K562 (cell line): ENCODE results near the gene DDX54. TPM values are rescaled to one million over a fixed set of nuclear protein-coding genes. Genes with fewer than 3 reads are reported as not detected.

Experiments
- ATAC-seq: fragments of 200-7000 bp; cut with Tn5 transposase; 3 replicates; pipeline ENCODE4 v1.9.1; 2020; ENCODE audit warnings: moderate library complexity
- BruUV-seq: library from RNA; stranded (reverse); fragments of 400-500 nt; replicated peaks from 2 replicates; lab custom pipeline; 2021; lab: Mats Ljungman, UMichigan
- CTCF ChIA-PET: fragments of 300-600 bp; formaldehyde crosslinking; extraction: SDS; loops from one replicate; lab custom pipeline; 2021; ENCODE audit warnings: low intra/inter-chr PET ratio; lab: Yijun Ruan, JAX
- POLR2A ChIA-PET: fragments of 300-600, 350-650 bp; sonication (Branson Sonifier 250); formaldehyde crosslinking; extraction: SDS; loops from one replicate; lab custom pipeline; 2021; ENCODE audit warnings: antibody characterized with exemption, inconsistent platforms; lab: Yijun Ruan, JAX
- DNase-seq, 4 experiments: peaks; one replicate each; pipeline versions ENCODE4 v3.0.0 to v3.0.0-alpha.2; 2011 to 2018; ENCODE audit warnings: low spot score in 3 of 4, mixed read lengths in 3 of 4; ENCODE audit errors: extremely low read depth in 1 of 4
- FAIRE-seq: peaks from 2 replicates; lab custom pipeline; 2011; peaks lifted over from hg19 to GRCh38; lab: Jason Lieb, UNC
- H2AFZ ChIP-seq: 2 replicates; pipeline ENCODE4 v1.6.0; 2011; ENCODE audit warnings: low read depth, low read length, control low read depth, inconsistent platforms
- H3K27ac ChIP-seq: fragments of 200-600 bp; 3 replicates; pipeline ENCODE4 v1.8.0; 2011; ENCODE audit warnings: low read depth, mild to moderate bottlenecking, control low read depth, inconsistent platforms, low read length, moderate library complexity, mixed read lengths; ENCODE audit errors: extremely low read depth
- H3K27me3 ChIP-seq, 2 experiments: fragments of 300-600 bp in 1 of 2; 2 replicates in 1 of 2; 3 replicates in 1 of 2; pipeline versions ENCODE4 v1.6.0 to v1.8.0; 2011; ENCODE audit warnings: inconsistent platforms in 2 of 2, low read length in 2 of 2, mild to moderate bottlenecking in 1 of 2, mixed read lengths in 1 of 2, moderate library complexity in 1 of 2; ENCODE audit not compliant: control insufficient read depth in 2 of 2, insufficient read depth in 2 of 2
- H3K36me3 ChIP-seq: fragments of 300-600 bp; 3 replicates; pipeline ENCODE4 v1.8.0; 2011; ENCODE audit warnings: mild to moderate bottlenecking, low read length, inconsistent platforms; ENCODE audit not compliant: control insufficient read depth, insufficient read depth
- H3K4me1 ChIP-seq, 2 experiments: fragments of 200-600 bp in 1 of 2; replicated peaks in 1 of 2; 2 replicates in 1 of 2; 3 replicates in 1 of 2; pipeline versions ENCODE4 v1.5.1 to v1.8.0; 2011; ENCODE audit warnings: inconsistent platforms in 2 of 2, low read length in 2 of 2, mild to moderate bottlenecking in 1 of 2, mixed read lengths in 1 of 2, moderate library complexity in 1 of 2; ENCODE audit not compliant: control insufficient read depth in 2 of 2, insufficient read depth in 2 of 2
- H3K4me2 ChIP-seq: 2 replicates; pipeline ENCODE4 v1.6.1; 2011; ENCODE audit warnings: low read length, control low read depth, inconsistent platforms, mixed read lengths; ENCODE audit not compliant: insufficient read depth
- H3K4me3 ChIP-seq: fragments of 200-600 bp; sonication (generic), shearing (Covaris generic); 2 replicates; pipeline ENCODE4 v1.5.1; 2016; ENCODE audit warnings: control low read depth, inconsistent platforms
- H3K79me2 ChIP-seq: fragments of 200-600 bp; 3 replicates; pipeline ENCODE4 v1.8.0; 2011; ENCODE audit warnings: low read length, inconsistent platforms; ENCODE audit not compliant: control insufficient read depth, insufficient read depth
- H3K9ac ChIP-seq, 2 experiments: 2 replicates each; pipeline versions ENCODE4 v1.6.0 to v1.6.1; 2011; ENCODE audit warnings: low read depth in 2 of 2, low read length in 2 of 2, control low read depth in 1 of 2, inconsistent platforms in 1 of 2, mild to moderate bottlenecking in 1 of 2, mixed read lengths in 1 of 2; ENCODE audit not compliant: insufficient read depth in 1 of 2
- H3K9me1 ChIP-seq: one replicate; pipeline ENCODE4 v1.6.0; 2011; ENCODE audit warnings: inconsistent platforms, mild to moderate bottlenecking, low read length, moderate library complexity; ENCODE audit not compliant: control insufficient read depth, insufficient read depth
- H3K9me3 ChIP-seq: replicated peaks from 2 replicates; pipeline ENCODE4 v1.5.1; 2011; ENCODE audit warnings: low read depth, low read length, inconsistent platforms; ENCODE audit not compliant: control insufficient read depth, insufficient read depth
- H4K20me1 ChIP-seq: replicated peaks from 2 replicates; pipeline ENCODE4 v1.6.1; 2011; ENCODE audit warnings: low read length, inconsistent platforms, mixed read lengths; ENCODE audit not compliant: control insufficient read depth, insufficient read depth
- DMBX1 ChIP-seq: fragments of 250-450 bp; sonication (Bioruptor Pico); IDR thresholded peaks from 2 replicates; pipeline ENCODE4 v1.8.0; 2022; ENCODE audit warnings: inconsistent platforms, mild to moderate bottlenecking, moderate library complexity, borderline replicate concordance
- E4F1 ChIP-seq: fragments of 250-450 bp; sonication (Bioruptor Pico); IDR thresholded peaks from 2 replicates; pipeline ENCODE4 v1.5.0; 2021; ENCODE audit warnings: mild to moderate bottlenecking, borderline replicate concordance
- ETV5 ChIP-seq: sonication (generic); formaldehyde crosslinking; IDR thresholded peaks from 2 replicates; pipeline ENCODE4 v1.4.0; 2020; ENCODE audit warnings: low read depth, mild to moderate bottlenecking, missing genetic modification reagents
- HNRNPL ChIP-seq: fragments of 200-400 bp; formaldehyde crosslinking; IDR thresholded peaks from 2 replicates; pipeline ENCODE4 v1.6.1; 2017; ENCODE audit warnings: low read depth, mild to moderate bottlenecking, low read length
- MTA1 ChIP-seq: fragments of 450-650 bp; IDR thresholded peaks from 2 replicates; pipeline ENCODE4 v1.6.1; 2017; ENCODE audit warnings: borderline replicate concordance
- MXI1 ChIP-seq: IDR thresholded peaks from 2 replicates; pipeline ENCODE4 v1.6.1; 2011; ENCODE audit warnings: low read depth, mild to moderate bottlenecking, improper control_type of control experiment, low read length
- NCOA2 ChIP-seq, 2 experiments: fragments of 450-650 bp; IDR thresholded peaks; 2 replicates each; pipeline ENCODE4 v1.6.1; 2018; ENCODE audit warnings: mild to moderate bottlenecking in 2 of 2, moderate library complexity in 1 of 2; ENCODE audit not compliant: partially characterized antibody in 2 of 2
- NKRF ChIP-seq: fragments of 450-650 bp; IDR thresholded peaks from 2 replicates; pipeline ENCODE4 v1.6.1; 2016; ENCODE audit warnings: borderline replicate concordance
- PHF20 ChIP-seq: fragments of 450-650 bp; IDR thresholded peaks from 2 replicates; pipeline ENCODE4 v1.6.1; 2018; ENCODE audit not compliant: partially characterized antibody
- RB1 ChIP-seq: fragments of 450-650 bp; IDR thresholded peaks from 2 replicates; pipeline ENCODE4 v1.6.1; 2017; ENCODE audit warnings: low read depth, mild to moderate bottlenecking
- SRF ChIP-seq, 2 experiments: fragments of 250-450, 450-650 bp in 1 of 2; sonication (Bioruptor Pico) in 1 of 2; sonication (generic) in 1 of 2; formaldehyde crosslinking; IDR thresholded peaks; 2 replicates each; pipeline versions ENCODE4 v1.5.0 to v1.5.1; 2020 to 2022; ENCODE audit warnings: mild to moderate bottlenecking in 1 of 2, missing genetic modification reagents in 1 of 2
- TFAM ChIP-seq: fragments of 250-450 bp; sonication (Bioruptor Pico); conservative IDR thresholded peaks from 2 replicates; pipeline ENCODE4 v1.5.0; 2021; ENCODE audit warnings: mild to moderate bottlenecking, moderate library complexity
- WHSC1 ChIP-seq: IDR thresholded peaks from one replicate; pipeline ENCODE4 v1.6.1; 2012; ENCODE audit warnings: low read length, control low read depth, inconsistent platforms
- ZBTB1 ChIP-seq: sonication (generic); formaldehyde crosslinking; IDR thresholded peaks from 2 replicates; pipeline ENCODE4 v1.8.1; 2023; ENCODE audit warnings: missing genetic modification reagents, low read depth, mild to moderate bottlenecking, borderline replicate concordance
- ZNF239 ChIP-seq: fragments of 250-450 bp; sonication (Bioruptor Pico); IDR thresholded peaks from 2 replicates; pipeline ENCODE4 v1.4.0; 2020; ENCODE audit warnings: mild to moderate bottlenecking
- ZNF41 ChIP-seq: fragments of 250-450 bp; sonication (Bioruptor Pico); conservative IDR thresholded peaks from 2 replicates; pipeline ENCODE4 v1.4.0; 2020; ENCODE audit warnings: mild to moderate bottlenecking
- WGBS: fragments of 100-300 bp; shearing (Covaris generic); methylation state at CpG from one replicate; pipeline ENCODE4 v1.1.6; 2016; ENCODE audit warnings: low coverage, mixed read lengths; ENCODE audit not compliant: insufficient coverage; ENCODE audit errors: missing lambda C conversion rate; 5-methylcytosine and 5-hydroxymethylcytosine counted together
- in situ Hi-C: fragments of 300-500 bp; cut with MboI; formaldehyde crosslinking; loops from 4 replicates; pipeline ENCODE4 v1.15.0; 2018; ENCODE audit warnings: inconsistent platforms, mixed read lengths
- intact Hi-C: fragments of 100-400 bp; cut with micrococcal nuclease; formaldehyde crosslinking; loops from 2 replicates; pipeline ENCODE4 v1.14.2; 2022
- polyA plus RNA-seq, 8 experiments: library from polyadenylated mRNA; depleted of rRNA in 4 of 8; stranded (reverse) in 5 of 8; unstranded in 3 of 8; fragments of >200 nt; fragmentation: Nextera tagmentation in 2 of 8; fragmentation: Illumina TruSeq in 1 of 8; extraction: Ambion mirVana in 2 of 8; extraction: Trizol in 1 of 8; gene quantifications; 2 replicates each; pipeline versions ENCODE4 v1.2.1 to v1.2.3, GENCODE V29; 2011 to 2014; ENCODE audit warnings: inconsistent platforms in 1 of 8, missing spikeins in 1 of 8
- total RNA-seq, 7 experiments: library from RNA; depleted of rRNA in 6 of 7; stranded (reverse); fragments of >200 nt in 6 of 7; fragmentation: Illumina TruSeq in 2 of 7; extraction: Trizol in 2 of 7; gene quantifications; 2 replicates each; pipeline versions ENCODE4 v1.2.1 to v1.2.3, GENCODE V29; 2011 to 2021; ENCODE audit warnings: low replicate concordance in 1 of 7

DDX54 gene
- total and polyA plus RNA-seq, 9 of the 15 experiments (the other 6 are each of a cell fraction or from before 2014, with no cell fraction given), result 1.4 to 135 (median 51.4) TPM

- H3K27ac ChIP-seq, result no peak overlapping the region
- peaks cover 33% of the 10 kb centered on the region for H3K36me3 ChIP-seq
- TF ChIP-seq ETV5 (CRISPR knock-in tag), result no peak
- TF ChIP-seq HNRNPL, result no peak
- no peak for TF ChIP-seq PHF20
- no peak for TF ChIP-seq NKRF
- TF ChIP-seq DMBX1 (CRISPR knock-in tag), result no peak
- TF ChIP-seq ZNF41, result no peak
- TF ChIP-seq E4F1 (CRISPR knock-in tag), result no peak
- no peak for TF ChIP-seq NCOA2 (IDR thresholded peaks at IDR 0.05; ENCODE audit: partially characterized antibody in 2 of 2)
- TF ChIP-seq TFAM (CRISPR knock-in tag), result no peak
- no peak for TF ChIP-seq MTA1
- TF ChIP-seq RB1, result no peak
- TF ChIP-seq ZNF239, result no peak
- no peak for TF ChIP-seq WHSC1
- TF ChIP-seq MXI1, result no peak
- no peak for TF ChIP-seq SRF (CRISPR knock-in tag; IDR thresholded peaks at IDR 0.05)
- no peak for TF ChIP-seq ZBTB1 (CRISPR knock-in tag)
- H2AFZ ChIP-seq, result no peak overlapping the region
- no peak for FAIRE-seq
- H3K9ac ChIP-seq, result no peak overlapping the region
- H3K27me3 ChIP-seq, result peaks cover 8 to 22% of the 10 kb centered on the region in 2 experiments
- no TSS peak for BruUV-seq
- intact Hi-C loops, result no loop called here
- no peak for DNase-seq
- peaks cover 5 to 24% of the 10 kb centered on the region in 2 experiments; a peak in 3 of 5 replicates for H3K4me1 ChIP-seq
- ATAC-seq, result no peak
- no peak overlapping the region for H3K4me3 ChIP-seq
- no peaks in the 10 kb centered on the region for H3K9me1 ChIP-seq
- H3K79me2 ChIP-seq, result no peaks in the 10 kb centered on the region
- ChIA-PET POLR2A (interaction anchor here (1.2 kb wide), 1 partner anchor 65 kb away, joined by 3 read pairs; no protein-coding TSS in a partner anchor), CTCF (no interaction called here)
- in situ Hi-C loops, result no loop called here
- peaks cover 20% of the 10 kb centered on the region for H4K20me1 ChIP-seq
- H3K9me3 ChIP-seq, result no peaks in the 10 kb centered on the region
- no peak overlapping the region for H3K4me2 ChIP-seq
- 19% methylated on average over 7 of the region's 7 CpGs for WGBS
Measured at GRCh38 chr12:113155646-113156045, 29.6 kb downstream of the DDX54 start.
